ENCODE measurements around the gene ADAMTS6.
"Not testable (repeated sequence)": the region's sequence is repeated elsewhere in the genome, so short reads cannot be mapped to it uniquely, and the experiment has no call there.

ADAMTS6 gene

DNA sequence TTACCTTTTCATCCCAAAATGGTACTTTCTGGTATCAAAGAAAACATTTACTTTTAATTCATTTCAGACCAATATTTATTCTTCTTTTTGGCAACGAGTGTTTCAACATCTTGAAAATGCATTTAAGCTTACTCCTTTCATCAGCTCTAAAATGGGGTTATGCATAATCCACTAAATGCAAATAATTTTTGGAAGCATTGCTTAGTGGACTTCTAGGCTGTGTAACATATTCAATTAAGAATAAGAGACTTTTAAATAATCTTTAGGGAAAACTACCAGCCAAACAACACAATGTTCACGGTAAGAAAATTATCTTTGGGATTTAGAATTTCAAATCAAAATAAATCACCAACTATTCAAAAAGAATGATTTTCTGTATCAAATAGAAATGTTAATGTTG, 118.2 kb downstream of the ADAMTS6 start:
- no peak for DNase-seq (ENCODE audit: low read depth)

DNA sequence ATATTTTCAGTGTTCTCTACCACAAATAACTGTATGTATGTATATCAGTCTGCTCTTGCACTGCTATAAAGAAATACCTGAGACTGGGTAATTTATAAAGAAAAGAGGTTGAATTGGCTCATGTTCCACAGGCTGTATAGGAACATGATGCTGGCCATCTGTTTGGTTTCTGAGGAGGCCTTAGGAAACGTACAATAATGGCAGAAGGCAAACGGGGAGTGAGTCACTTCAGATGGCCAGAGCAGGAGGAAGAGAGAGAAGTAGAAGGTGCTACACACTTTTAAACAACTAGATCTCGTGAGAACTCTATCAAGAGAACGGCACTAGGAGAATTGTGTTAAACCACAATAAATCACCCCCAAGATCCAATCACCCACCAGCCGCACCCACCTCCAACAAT, 121.7 kb downstream of the ADAMTS6 start:
- no peak for DNase-seq (ENCODE audit: low read depth)

DNA sequence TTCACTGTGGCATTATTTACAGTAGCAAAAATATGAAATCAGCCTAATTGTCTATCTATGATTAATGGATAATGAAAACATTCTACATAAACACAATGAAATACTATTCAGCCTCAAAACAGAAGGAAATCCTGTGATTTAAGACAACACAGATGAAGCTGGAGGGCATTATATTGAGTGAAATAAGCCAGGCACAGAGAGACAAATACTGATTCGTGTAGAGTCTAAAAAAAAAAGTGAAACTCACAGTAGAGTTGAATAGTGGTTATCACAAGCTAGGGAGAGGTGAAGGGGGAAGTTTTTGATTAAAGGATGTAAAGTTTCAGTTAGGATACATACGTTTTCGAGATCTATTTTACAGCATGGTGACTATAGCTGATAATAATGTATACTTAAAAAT, 122.2 kb downstream of the ADAMTS6 start:
- DNase-seq (ENCODE audit: low read depth), result no peak

DNA sequence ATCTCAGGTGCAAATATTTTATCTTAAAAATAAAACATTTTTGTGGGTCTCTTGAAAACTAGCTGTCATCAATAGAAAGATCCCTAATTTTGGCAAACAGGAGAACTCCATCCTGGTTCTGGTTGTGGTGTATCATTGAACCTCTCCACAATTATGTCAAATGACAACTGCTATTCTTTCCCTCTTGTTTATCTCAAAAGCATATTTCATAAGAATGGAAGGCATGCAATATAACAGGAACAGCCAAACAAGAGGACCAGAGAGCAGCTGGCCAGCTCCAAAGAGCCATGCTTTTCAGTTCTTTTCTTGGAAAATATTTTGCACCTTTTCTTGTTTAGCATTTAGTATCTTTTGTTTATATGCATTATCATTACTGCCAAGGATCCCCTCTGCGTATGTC, 125.4 kb downstream of the ADAMTS6 start:
- no peak for DNase-seq (ENCODE audit: low read depth)

DNA sequence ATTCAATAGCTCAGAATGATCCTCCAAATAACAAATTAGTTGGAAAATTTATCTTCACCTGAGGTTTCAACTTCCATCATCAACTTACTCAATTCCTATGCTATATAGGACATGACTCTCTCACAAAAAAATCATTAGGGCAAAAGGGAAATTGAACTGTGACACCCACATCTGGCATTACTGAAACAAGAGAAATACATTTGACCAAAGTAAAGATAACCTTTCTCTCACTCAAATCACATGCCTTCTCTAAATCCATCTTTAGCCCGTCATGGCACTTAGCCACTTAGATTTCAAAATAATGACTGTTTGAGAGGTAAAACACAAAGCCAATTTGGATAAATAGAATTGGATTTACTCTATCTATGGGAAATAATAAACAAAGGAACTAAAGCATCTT, 126.4 kb downstream of the ADAMTS6 start:
- no peak for DNase-seq (ENCODE audit: low read depth)

DNA sequence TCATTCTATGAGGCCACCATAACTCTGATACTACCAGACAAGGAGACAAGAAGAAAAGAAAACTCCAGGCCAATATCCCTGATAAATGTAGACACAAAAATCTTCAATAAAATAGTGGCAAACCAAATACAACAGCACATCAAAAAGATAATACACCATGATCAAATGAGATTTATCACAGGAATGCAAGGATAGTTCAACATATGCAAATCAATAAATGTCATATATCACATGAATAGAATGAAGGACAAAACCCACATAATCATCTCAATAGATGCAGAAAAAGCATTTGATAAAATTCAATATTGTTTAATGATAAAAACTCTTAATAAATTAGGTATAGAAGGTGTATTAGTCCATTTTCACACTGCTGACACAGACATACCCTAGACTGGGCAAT, 139.9 kb downstream of the ADAMTS6 start:
- DNase-seq (ENCODE audit: low read depth), result no peak

DNA sequence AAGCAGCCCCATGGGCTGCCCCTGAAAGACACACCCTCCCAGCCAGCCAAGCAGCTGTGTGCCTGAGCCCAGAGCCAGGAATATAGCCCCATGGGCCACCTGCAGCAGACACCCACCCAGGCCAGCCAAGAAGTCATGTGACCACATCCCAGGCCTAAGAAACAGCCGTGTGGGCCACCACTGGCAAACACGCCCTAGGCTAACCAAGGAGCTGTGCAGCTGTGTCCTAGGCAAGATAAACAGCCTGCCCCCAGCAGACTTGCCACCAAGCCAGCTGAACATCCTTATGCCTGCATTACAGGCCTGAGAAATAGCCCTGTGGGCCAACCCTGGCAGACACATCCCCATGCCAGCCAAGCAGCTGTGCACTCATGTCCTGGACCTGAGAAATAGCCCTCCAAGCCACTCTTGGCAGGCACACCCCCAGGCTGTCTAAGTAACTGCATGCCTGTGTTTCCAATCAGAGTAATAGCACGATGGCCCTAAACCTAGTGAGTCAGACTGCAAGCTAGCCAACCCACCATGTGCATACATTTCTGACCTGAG, 143.0 kb downstream of the ADAMTS6 start:
- DNase-seq (ENCODE audit: low read depth), result no peak

DNA sequence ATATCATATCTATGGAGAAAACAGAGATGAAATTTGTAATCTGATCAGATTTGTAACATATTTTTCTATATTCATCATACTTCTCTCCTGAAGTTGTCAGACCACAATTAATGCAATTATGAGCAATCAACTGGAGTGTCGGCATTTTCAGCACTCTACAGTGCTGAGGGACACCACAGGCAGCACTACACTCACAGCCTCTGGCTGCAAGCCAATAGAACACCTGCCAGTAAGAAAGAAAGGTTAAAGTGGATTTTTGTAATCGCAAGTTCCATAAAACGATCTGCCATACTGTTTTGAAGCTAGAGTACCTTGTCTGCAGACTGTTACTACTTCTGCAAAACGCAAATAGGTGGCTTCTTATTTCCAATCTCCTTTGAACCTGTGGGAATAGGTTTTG, 147.6 kb downstream of the ADAMTS6 start:
- DNase-seq (ENCODE audit: low read depth), result no peak

DNA sequence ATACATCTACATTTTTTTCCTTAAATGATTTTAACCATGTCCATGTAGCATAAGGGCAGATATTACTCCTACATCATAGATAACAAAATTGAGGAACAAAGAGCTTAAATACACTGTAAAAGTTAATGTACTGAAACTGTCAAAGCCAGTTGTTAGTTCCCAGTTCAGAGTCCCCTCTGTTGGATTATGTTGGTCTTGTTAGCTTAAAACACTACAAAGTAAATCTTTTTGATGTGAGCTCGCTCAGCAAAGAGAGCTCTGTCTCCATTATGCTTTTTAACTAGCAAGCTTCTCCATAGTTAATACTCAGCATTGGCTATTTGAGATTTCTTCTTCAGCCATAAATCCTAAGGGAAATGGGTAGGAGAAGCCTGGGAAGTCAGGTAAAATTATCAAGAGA, 149.1 kb downstream of the ADAMTS6 start:
- DNase-seq (ENCODE audit: low read depth), result no peak

DNA sequence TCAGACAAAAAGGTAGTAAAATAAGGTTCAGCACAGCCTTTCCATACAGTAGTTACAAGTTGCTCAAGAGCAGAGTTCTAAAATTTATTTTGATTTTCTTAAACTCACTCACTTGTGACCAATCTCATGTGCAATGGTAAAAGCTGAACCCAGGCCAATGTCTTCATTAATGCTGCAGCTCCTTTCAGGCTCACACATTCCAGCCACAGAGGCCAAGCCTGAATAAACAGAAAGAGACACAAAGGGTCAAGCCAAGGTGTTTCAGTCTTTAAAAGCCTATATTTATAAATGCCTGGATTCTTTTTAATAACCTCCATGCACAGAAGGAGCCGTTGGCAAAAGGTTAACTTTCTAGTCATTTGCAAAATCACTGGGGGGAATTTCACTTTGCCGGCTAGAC, 152.5 kb downstream of the ADAMTS6 start:
- no peak for DNase-seq (ENCODE audit: low read depth)

DNA sequence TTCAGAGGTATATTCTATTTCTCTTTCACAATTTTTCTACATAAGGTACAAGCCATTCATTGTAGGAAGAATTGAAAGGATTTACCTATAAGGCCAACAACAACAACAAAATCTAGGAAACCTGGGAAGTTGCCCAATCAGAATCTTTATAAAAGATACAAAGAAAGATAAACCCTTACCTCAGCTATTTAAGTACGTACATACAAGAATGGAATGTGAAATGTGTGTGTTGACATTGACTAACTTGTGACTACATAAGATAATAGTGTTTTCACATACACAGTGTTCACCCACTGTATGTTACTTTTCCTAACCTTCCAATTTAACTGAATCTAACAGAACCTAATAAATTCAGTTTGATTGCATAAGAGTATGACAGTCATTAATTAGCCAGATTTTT, 154.1 kb downstream of the ADAMTS6 start:
- no peak for DNase-seq (ENCODE audit: low read depth)

DNA sequence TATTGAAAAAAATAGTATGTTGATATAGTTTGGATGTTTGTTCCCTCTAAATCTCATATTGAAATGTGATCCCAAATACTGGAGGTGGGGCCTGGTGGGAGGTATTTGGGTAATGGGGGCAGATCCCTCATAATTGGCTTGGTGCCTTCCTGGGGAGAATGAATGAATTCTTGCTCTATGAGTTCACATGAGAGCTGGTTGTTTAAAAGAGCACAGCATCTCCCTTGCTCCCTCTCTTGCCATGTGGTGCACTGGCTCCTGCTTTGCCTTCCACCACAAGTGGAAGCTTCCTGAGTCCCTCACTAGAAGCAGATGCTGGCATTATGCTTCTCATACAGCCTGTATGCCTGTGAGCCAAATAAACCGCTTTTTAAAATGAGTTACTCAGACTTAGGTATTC, 154.8 kb downstream of the ADAMTS6 start:
- DNase-seq (ENCODE audit: low read depth), result no peak

DNA sequence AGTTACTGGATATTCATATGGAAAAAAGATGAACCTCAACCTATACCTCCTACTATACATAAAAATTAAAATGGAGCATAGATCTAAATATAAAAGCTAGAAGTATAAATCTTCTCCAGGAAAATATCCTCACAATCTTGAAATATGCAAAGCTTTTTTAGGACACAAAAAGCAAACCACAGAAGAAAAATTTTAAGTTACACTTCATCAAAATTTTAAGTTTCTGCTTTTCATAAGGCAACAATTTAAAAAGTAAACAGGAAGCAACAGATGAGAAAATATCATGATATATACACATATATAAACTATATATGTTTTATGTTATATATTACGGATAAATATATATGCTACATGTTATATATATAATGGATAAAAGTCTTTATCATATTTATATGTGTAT, 157.5 kb downstream of the ADAMTS6 start:
- DNase-seq (ENCODE audit: low read depth), result no peak

DNA sequence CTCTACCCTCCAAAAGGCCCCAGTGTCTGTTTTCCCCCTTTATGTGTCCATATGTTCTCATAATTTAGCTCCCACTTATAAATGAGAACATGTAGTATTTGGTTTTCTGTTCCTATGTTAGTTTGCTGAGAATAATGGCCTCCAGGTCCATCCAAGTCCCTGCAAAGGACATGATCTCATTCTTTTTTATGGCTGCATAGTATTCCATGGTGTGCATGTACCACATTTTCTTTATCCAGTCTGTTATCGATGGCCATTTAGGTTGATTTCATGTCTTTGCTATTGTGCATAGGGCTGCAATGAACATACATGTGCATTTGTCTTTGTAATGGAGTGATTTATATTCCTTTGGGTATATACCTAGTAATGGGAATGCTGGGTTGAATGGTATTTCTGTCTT, 161.0 kb downstream of the ADAMTS6 start:
- DNase-seq (ENCODE audit: low read depth), result not testable (repeated sequence)

DNA sequence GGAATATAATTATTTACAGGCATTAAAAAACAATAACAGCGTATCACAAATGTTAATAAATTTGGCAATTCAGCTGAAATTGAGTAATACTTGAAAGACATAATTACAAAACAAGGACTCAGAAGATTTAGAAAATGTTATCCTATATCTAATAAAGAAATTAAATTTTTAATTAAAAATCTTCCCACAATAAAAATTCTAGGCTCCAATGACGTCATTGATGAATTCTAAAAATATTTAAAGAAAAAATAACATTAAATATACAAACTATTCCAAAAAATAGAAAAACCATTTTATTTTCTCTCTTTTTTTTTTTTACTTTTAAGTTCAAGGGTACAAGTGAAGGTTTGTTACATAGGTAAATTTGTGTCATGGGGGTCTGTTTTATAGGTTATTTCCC, 161.5 kb downstream of the ADAMTS6 start:
- DNase-seq (ENCODE audit: low read depth), result no peak

DNA sequence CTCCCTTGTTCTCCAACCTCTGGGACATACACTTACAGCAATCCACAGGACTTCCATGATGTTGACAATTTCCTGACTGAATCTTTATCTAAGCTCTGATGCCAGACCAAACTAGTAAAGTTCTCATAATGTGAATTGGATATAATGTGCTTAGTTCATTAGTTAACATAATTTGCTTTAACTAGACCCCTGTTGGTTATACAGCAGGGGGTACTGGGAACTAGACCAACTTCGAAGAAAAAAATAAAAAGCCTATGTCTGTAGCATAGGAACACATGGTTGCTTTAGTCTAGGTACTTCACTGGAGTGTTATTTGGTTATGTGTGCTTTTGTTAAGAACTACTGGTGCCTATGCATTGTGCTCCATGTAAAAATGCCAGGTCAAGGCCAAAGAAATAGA, 173.8 kb downstream of the ADAMTS6 start:
- no peak for DNase-seq (ENCODE audit: low read depth)

DNA sequence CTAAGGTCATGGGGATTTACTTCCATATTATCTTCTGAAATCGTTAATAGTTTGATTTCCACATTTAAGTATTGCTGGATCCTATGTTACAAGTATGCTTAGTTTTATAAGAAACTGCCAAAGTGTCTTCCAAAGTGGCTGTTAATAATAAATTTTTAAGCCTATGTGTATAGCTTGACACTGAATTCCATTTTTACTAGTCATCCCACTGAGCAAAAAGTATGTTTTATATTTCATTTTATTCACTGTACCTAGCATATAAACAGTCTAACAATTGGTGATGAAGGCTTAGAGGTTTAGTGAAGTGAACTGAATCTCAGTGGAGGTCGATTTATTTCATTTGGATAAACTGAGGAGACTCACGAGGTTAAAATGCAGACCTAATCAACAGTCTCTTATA, 174.6 kb downstream of the ADAMTS6 start:
- DNase-seq (ENCODE audit: low read depth), result no peak

DNA sequence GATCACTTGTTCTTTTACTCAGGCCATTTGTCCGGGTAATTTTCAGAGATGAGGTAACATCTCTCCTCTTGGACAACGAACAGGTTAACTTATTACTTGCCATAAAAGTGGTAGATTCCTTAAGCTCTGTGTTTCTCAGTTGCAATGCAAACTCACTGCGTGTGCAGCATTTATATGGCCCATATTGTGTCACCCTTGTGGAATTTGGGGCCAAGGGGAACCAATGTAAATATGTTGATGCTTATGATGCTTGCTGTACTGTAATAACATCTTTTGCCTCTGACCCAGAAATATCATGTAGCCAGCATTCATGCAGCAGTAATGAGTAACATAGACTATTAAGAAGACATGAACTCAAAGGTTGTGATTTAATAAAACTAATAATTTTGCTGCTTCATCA, 175.8 kb downstream of the ADAMTS6 start:
- no peak for DNase-seq (ENCODE audit: low read depth)

DNA sequence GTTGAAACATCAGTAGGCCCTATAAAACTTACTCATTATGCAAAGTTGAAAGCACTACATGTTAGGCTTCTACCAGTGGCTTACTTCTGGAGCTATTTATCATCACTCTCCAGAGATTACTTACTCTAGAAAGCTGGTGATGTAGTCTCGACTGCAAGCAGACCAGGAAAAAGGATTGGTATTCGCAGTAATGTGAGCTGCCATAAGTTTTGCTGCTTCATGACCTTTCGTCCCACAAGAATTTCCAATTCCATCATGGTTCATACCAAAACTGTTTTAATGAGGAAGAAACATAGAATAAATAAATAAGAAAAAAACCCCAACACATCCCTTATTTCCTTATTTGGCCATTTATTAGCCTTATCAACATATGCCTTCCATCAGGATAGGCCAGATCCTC, 181.9 kb downstream of the ADAMTS6 start:
- DNase-seq (ENCODE audit: low read depth), result no peak

DNA sequence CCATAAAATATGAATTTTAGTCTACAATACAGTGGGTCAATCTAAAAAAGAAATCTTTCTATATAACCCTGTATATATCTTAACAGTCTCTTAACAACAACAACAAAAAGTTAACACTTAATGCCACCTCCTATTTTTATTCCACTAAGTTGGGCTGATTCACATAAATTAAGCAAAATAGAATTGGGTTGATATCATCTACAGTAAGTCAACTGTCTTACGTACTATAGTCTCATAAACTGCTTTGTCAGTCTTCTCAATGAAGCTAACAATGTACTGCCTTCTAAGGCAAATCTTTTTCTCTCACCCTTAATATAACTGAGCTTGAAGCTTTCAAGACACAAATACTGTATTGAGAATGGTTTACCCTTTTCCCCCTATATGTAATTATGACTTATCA, 185.7 kb downstream of the ADAMTS6 start:
- DNase-seq (ENCODE audit: low read depth), result no peak

DNA sequence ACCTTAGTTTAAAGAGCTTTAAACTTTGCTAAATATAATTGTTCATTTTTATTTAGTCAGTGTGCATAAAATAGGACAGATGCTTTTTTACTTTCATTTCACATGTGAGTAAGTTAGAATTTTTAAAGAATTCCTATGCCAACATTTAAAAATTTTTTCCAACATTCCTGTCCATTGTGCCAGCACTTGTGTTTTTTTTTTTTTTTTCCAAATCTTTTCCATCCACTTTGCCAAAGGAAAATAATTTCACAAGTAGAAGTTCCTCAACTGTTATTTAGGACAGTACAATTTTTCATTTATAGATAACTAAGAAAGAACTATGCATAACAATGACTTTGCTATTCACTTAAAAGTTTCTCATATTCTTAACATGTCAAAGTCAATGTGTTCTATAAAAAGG, 189.5 kb downstream of the ADAMTS6 start:
- DNase-seq (ENCODE audit: low read depth), result no peak

DNA sequence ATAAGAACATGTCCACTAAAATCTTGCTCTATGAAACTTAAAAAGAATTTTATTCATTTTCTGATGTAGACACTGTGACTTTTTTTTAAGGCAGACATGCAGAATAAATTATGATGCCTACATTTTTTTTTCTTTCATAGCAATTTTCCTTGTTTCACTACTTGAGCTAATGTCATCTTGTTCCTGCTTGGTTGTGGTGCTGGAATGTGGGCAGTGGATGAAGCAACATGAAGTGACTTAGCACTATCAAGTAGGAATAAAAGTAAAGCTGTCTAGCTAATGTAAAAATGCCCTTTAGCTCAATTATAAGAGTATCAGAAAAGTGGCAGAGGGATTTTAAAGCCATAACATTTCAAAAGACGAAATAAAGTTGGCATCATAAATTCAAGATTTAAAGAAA, 191.0 kb downstream of the ADAMTS6 start:
- DNase-seq (ENCODE audit: low read depth), result no peak

DNA sequence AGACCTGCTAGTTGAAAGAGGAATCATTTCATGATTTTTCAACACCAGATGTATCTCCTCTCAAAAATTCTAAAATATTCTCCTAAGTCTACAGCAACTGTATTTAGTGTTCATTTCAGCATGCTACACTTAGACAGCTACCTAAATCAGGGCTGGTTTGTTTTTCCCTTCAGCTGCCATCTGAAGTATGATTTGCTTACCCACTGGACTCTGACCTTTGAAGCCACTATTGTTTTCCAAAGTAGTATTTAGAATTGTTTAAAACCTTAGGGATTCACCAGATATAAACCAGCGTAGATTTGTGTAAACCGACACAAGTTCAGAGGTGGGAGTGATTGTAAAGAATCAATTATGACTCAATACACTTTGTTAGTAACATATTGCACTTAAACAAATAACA, 193.1 kb downstream of the ADAMTS6 start:
- DNase-seq (ENCODE audit: low read depth), result no peak

DNA sequence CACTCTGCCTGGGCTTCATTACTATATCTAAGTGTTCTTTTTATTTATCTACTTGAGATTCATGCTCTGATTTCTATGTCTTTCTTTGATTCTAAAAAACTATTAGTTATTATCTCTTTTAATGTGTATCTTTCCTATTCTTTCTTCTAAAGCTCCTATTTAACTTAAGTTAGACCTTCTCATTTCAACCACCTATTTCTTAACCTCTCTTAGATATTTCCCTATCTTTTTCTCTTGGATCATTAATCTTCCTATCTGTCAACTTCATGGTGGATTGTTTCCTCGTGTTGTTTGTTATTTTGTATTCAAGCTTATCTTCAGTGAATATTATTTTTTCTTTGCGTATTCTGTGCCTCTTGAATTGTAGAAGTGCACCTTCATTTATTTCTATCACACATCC, 202.1 kb downstream of the ADAMTS6 start:
- DNase-seq (ENCODE audit: low read depth), result no peak
